GM23338 (cell line): ENCODE measurements around the gene RGL1. TPM values are rescaled to one million over a fixed set of nuclear protein-coding genes. Genes with fewer than 3 reads are reported as not detected.

Experiments used
- ATAC-seq: fragments of 200-7000 bp; cut with Tn5 transposase; 3 replicates; pipeline ENCODE4 v1.9.1; 2020
- DNase-seq: peaks from one replicate; pipeline ENCODE4 v3.0.0-alpha.2; 2015; ENCODE audit warnings: low spot score
- H2AFZ ChIP-seq: fragments of 200-600 bp; sonication (generic); 2 replicates; pipeline ENCODE4 v1.8.0; 2016; ENCODE audit warnings: antibody characterized with exemption, mild to moderate bottlenecking, moderate library complexity
- H3F3A ChIP-seq: fragments of 200-600 bp; sonication (generic); replicated peaks from 2 replicates; pipeline ENCODE4 v1.8.0; 2017; ENCODE audit warnings: antibody characterized with exemption, mixed run types, low read depth
- H3K27ac ChIP-seq: fragments of 200-600 bp; sonication (generic); 2 replicates; pipeline ENCODE4 v1.6.1; 2016; ENCODE audit warnings: low read depth
- H3K27me3 ChIP-seq: fragments of 200-600 bp; sonication (generic); 2 replicates; pipeline ENCODE4 v1.8.0; 2016; ENCODE audit warnings: mild to moderate bottlenecking, mixed run types, moderate library complexity; ENCODE audit not compliant: insufficient read depth
- H3K36me3 ChIP-seq: fragments of 200-600 bp; sonication (generic); 2 replicates; pipeline ENCODE4 v1.8.0; 2016; ENCODE audit warnings: mild to moderate bottlenecking; ENCODE audit not compliant: insufficient read depth
- H3K4me1 ChIP-seq: fragments of 200-600 bp; sonication (generic); 2 replicates; pipeline ENCODE4 v1.8.0; 2016; ENCODE audit warnings: mild to moderate bottlenecking, moderate library complexity; ENCODE audit not compliant: insufficient read depth
- H3K4me2 ChIP-seq: fragments of 200-600 bp; sonication (generic); 2 replicates; pipeline ENCODE4 v1.7.1; 2017; ENCODE audit warnings: mixed run types
- H3K4me3 ChIP-seq: fragments of 200-600 bp; sonication (generic); 2 replicates; pipeline ENCODE4 v1.6.1; 2016; ENCODE audit warnings: mixed run types
- H3K79me2 ChIP-seq: fragments of 200-600 bp; sonication (generic); replicated peaks from 2 replicates; pipeline ENCODE4 v1.8.0; 2017; ENCODE audit warnings: mild to moderate bottlenecking; ENCODE audit not compliant: insufficient read depth
- H3K9me2 ChIP-seq: fragments of 200-600 bp; sonication (generic); 2 replicates; pipeline ENCODE4 v1.8.0; 2017; ENCODE audit not compliant: insufficient read depth
- H4K20me1 ChIP-seq: fragments of 200-600 bp; sonication (generic); replicated peaks from 2 replicates; pipeline ENCODE4 v1.8.0; 2017; ENCODE audit warnings: mild to moderate bottlenecking; ENCODE audit not compliant: insufficient read depth
- H3K27ac Mint-ChIP-seq: 2 replicates; pipeline ENCODE4 v1.8.0; 2020; ENCODE audit warnings: inconsistent platforms, mild to moderate bottlenecking, moderate library complexity, mixed read lengths
- H3K27me3 Mint-ChIP-seq: 3 replicates; pipeline ENCODE4 v1.8.0; 2022; ENCODE audit warnings: low read depth, mild to moderate bottlenecking, moderate library complexity, mixed read lengths, inconsistent platforms; ENCODE audit not compliant: insufficient read depth, poor library complexity
- H3K36me3 Mint-ChIP-seq: 3 replicates; pipeline ENCODE4 v1.8.0; 2021; ENCODE audit warnings: low read depth, mild to moderate bottlenecking, inconsistent platforms, moderate library complexity, mixed read lengths
- H3K4me1 Mint-ChIP-seq: 3 replicates; pipeline ENCODE4 v1.8.0; 2020; ENCODE audit warnings: mild to moderate bottlenecking, inconsistent platforms, mixed read lengths
- H3K4me3 Mint-ChIP-seq: 3 replicates; pipeline ENCODE4 v1.8.0; 2021; ENCODE audit warnings: moderate library complexity, mild to moderate bottlenecking, inconsistent platforms, mixed read lengths
- H3K9me3 Mint-ChIP-seq: 3 replicates; pipeline ENCODE4 v1.8.0; 2020; ENCODE audit warnings: moderate library complexity, mild to moderate bottlenecking, inconsistent platforms, mixed read lengths
- CREB1 ChIP-seq: fragments of 250-450 bp; sonication (Bioruptor Pico); IDR thresholded peaks from 2 replicates; pipeline ENCODE4 v1.5.0; 2020; ENCODE audit warnings: low read depth, mild to moderate bottlenecking, moderate library complexity
- CTCF ChIP-seq, 2 experiments: fragments of 200-600 bp in 1 of 2; sonication (generic) in 1 of 2; conservative IDR thresholded peaks; 2 replicates each; pipeline versions ENCODE4 v1.5.1 to v1.6.1; 2016 to 2017; ENCODE audit warnings: antibody characterized with exemption in 2 of 2, low read depth in 2 of 2, mild to moderate bottlenecking in 2 of 2, moderate library complexity in 1 of 2
- ETS1 ChIP-seq: IDR thresholded peaks from 2 replicates; pipeline ENCODE4 v1.6.1; 2016; ENCODE audit warnings: antibody characterized with exemption
- EZH2 ChIP-seq: fragments of 200-600 bp; sonication (generic); IDR thresholded peaks from one replicate; pipeline ENCODE4 v1.8.0; 2017; ENCODE audit warnings: antibody characterized with exemption, mild to moderate bottlenecking, low read depth; ENCODE audit not compliant: unreplicated experiment
- EZH2phosphoT487 ChIP-seq: fragments of 200-600 bp; sonication (generic); IDR thresholded peaks from one replicate; pipeline ENCODE4 v1.8.1; 2018; ENCODE audit warnings: antibody characterized with exemption; ENCODE audit not compliant: unreplicated experiment
- JUNB ChIP-seq: IDR thresholded peaks from one replicate; pipeline ENCODE4 v1.6.1; 2016; ENCODE audit warnings: antibody characterized with exemption; ENCODE audit not compliant: unreplicated experiment
- NANOG ChIP-seq: IDR thresholded peaks from 2 replicates; pipeline ENCODE4 v1.6.1; 2016; ENCODE audit warnings: antibody characterized with exemption, borderline replicate concordance
- POLR2AphosphoS5 ChIP-seq: IDR thresholded peaks from 2 replicates; pipeline ENCODE4 v1.6.1; 2016; ENCODE audit warnings: antibody characterized with exemption, low read depth
- STAT1 ChIP-seq: IDR thresholded peaks from one replicate; pipeline ENCODE4 v1.6.1; 2016; ENCODE audit warnings: antibody characterized with exemption; ENCODE audit not compliant: unreplicated experiment
- ZNF114 ChIP-seq: fragments of 250-450 bp; sonication (Bioruptor Pico); IDR thresholded peaks from 2 replicates; pipeline ENCODE4 v1.5.0; 2020; ENCODE audit warnings: mild to moderate bottlenecking, moderate library complexity
- ZNF331 ChIP-seq: fragments of 250-450 bp; sonication (Bioruptor Pico); IDR thresholded peaks from 2 replicates; pipeline ENCODE4 v1.5.0; 2020; ENCODE audit warnings: low read depth, mild to moderate bottlenecking, moderate library complexity
- ZNF462 ChIP-seq: fragments of 250-450 bp; sonication (Bioruptor Pico); IDR thresholded peaks from 2 replicates; pipeline ENCODE4 v1.5.0; 2020; ENCODE audit warnings: mild to moderate bottlenecking, moderate library complexity
- polyA plus RNA-seq: library from polyadenylated mRNA; unstranded; fragments of >200 nt; fragmentation: Nextera tagmentation; extraction: Ambion mirVana; gene quantifications from 2 replicates; pipeline ENCODE4 v1.2.1, GENCODE V29; 2016
- total RNA-seq: library from RNA; depleted of rRNA; stranded (reverse); fragments of >200 nt; shearing (Covaris generic); gene quantifications from 2 replicates; pipeline ENCODE4 v1.2.3, GENCODE V29; 2014
- TF ChIP-seq, protein P1 (sequence below): IDR thresholded peaks from one replicate; pipeline ENCODE4 v1.6.1; 2018; ENCODE audit warnings: antibody characterized with exemption; ENCODE audit not compliant: unreplicated experiment

Gene RGL1
- total and polyA plus RNA-seq, 2 experiments from 2014 or later: 0.91 to 2.6 TPM

DNA sequence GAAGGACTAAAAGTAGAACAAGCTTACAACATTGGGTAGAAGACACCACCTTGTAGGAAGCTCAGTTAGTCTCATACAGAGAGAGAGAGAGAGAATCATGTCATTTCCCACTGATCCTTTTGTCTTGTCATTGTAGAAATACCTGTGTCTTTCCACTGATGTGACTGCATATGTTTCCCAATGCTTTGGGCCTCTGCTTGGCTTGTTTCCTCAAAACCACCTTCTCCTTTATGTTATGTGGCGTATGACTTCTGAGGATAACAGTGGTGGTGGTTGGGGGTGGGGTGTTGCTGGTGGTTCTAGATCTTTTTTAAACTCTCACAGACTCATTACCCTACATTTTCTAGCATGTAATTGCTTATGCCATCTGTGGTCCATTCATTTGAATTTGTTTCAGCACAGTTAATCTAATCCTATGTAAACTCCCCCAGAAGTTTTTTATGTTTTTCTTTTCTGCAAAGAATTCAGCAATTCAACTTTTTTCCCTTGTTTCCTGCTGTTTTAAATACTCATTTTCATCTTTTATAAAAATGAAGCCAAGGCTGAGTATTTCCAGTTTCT lies 9.3 kb downstream of the RGL1 start:
- TF ChIP-seq, protein P1, sequence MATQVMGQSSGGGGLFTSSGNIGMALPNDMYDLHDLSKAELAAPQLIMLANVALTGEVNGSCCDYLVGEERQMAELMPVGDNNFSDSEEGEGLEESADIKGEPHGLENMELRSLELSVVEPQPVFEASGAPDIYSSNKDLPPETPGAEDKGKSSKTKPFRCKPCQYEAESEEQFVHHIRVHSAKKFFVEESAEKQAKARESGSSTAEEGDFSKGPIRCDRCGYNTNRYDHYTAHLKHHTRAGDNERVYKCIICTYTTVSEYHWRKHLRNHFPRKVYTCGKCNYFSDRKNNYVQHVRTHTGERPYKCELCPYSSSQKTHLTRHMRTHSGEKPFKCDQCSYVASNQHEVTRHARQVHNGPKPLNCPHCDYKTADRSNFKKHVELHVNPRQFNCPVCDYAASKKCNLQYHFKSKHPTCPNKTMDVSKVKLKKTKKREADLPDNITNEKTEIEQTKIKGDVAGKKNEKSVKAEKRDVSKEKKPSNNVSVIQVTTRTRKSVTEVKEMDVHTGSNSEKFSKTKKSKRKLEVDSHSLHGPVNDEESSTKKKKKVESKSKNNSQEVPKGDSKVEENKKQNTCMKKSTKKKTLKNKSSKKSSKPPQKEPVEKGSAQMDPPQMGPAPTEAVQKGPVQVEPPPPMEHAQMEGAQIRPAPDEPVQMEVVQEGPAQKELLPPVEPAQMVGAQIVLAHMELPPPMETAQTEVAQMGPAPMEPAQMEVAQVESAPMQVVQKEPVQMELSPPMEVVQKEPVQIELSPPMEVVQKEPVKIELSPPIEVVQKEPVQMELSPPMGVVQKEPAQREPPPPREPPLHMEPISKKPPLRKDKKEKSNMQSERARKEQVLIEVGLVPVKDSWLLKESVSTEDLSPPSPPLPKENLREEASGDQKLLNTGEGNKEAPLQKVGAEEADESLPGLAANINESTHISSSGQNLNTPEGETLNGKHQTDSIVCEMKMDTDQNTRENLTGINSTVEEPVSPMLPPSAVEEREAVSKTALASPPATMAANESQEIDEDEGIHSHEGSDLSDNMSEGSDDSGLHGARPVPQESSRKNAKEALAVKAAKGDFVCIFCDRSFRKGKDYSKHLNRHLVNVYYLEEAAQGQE: no peak
- no peak for TF ChIP-seq EZH2phosphoT487
- TF ChIP-seq ZNF114: no peak
- TF ChIP-seq POLR2AphosphoS5: no peak
- TF ChIP-seq STAT1: no peak
- no peak for TF ChIP-seq ZNF331 (CRISPR knock-in tag)
- TF ChIP-seq NANOG: no peak
- no peak for TF ChIP-seq JUNB
- no peak for TF ChIP-seq EZH2
- TF ChIP-seq CTCF (conservative IDR thresholded peaks at IDR 0.05; ENCODE audit: low read depth in 2 of 2): no peak
- no peak for TF ChIP-seq ETS1
- TF ChIP-seq ZNF462 (CRISPR knock-in tag): no peak
- no peak for TF ChIP-seq CREB1 (CRISPR knock-in tag)
- Histone ChIP-seq H3K4me2 (no peak overlapping the region), H3K4me3 (no peak overlapping the region), H2AFZ (no peak overlapping the region), H4K20me1 (no peaks in the 10 kb centered on the region), H3F3A (no peaks in the 10 kb centered on the region), H3K36me3 (no peaks in the 10 kb centered on the region), H3K9me2 (no peaks in the 10 kb centered on the region), H3K27me3 (no peaks in the 10 kb centered on the region), H3K79me2 (no peaks in the 10 kb centered on the region), H3K4me1 (peaks cover 13% of the 10 kb centered on the region; the same call in 1 of the 2 replicates), H3K27ac (no peak overlapping the region)
- no peak overlapping the region for H3K27ac Mint-ChIP-seq
- DNase-seq (no peak), ATAC-seq (no peak)
- no peaks in the 10 kb centered on the region for H3K9me3 Mint-ChIP-seq
- peaks cover 23% of the 10 kb centered on the region for H3K4me1 Mint-ChIP-seq
- no peaks in the 10 kb centered on the region for H3K36me3 Mint-ChIP-seq
- H3K27me3 Mint-ChIP-seq: peaks cover 1% of the 10 kb centered on the region
- no peak overlapping the region for H3K4me3 Mint-ChIP-seq
